ENCODE measurements around the gene FANCB.

FANCB gene

GRCh38 chrX:14872851-14873675 is at the start of gene FANCB, which contains the start of gene MOSPD2:
TSS of gene FANCB (minus strand) at chrX:14873069. CDS start at chrX:14865510, 7,559 bp downstream.
TSS of gene MOSPD2 (plus strand) at chrX:14873421. CDS start at chrX:14873529, 108 bp downstream.
- peak; percentile 89 for DNase-seq (ENCODE audit: low read depth)

- DNase-seq (ENCODE audit: low read depth) = no peak
These were observed 49.6 kb upstream of the FANCB start for GRCh38 chrX:14922437-14922836.

GRCh38 chrX:14920196-14920595 is 47.3 kb upstream of the FANCB start:
- no peak for DNase-seq (ENCODE audit: low read depth)

- no peak for DNase-seq (ENCODE audit: low read depth)
These were observed 46.5 kb upstream of the FANCB start for GRCh38 chrX:14919407-14919806.

- DNase-seq (ENCODE audit: low read depth) = no peak
These were observed 43.3 kb upstream of the FANCB start for GRCh38 chrX:14916017-14916674.

GRCh38 chrX:14915596-14915995 is 42.7 kb upstream of the FANCB start:
- no peak for DNase-seq (ENCODE audit: low read depth)

- DNase-seq (ENCODE audit: low read depth) = no peak
These were observed 40.4 kb upstream of the FANCB start for GRCh38 chrX:14913241-14913640.

- DNase-seq (ENCODE audit: low read depth) = no peak
These were observed 31.0 kb upstream of the FANCB start for GRCh38 chrX:14903891-14904290.

- no peak for DNase-seq (ENCODE audit: low read depth)
These were observed 29.7 kb upstream of the FANCB start for GRCh38 chrX:14902537-14902936.

- no peak for DNase-seq (ENCODE audit: low read depth)
These were observed 26.7 kb upstream of the FANCB start for GRCh38 chrX:14899607-14900006.

- DNase-seq (ENCODE audit: low read depth) = no peak
These were observed 24.2 kb upstream of the FANCB start for GRCh38 chrX:14897042-14897441.

- no peak for DNase-seq (ENCODE audit: low read depth)
These were observed 23.4 kb upstream of the FANCB start for GRCh38 chrX:14896273-14896672.

- no peak for DNase-seq (ENCODE audit: low read depth)
These were observed 13.4 kb upstream of the FANCB start for GRCh38 chrX:14886252-14886651.

GRCh38 chrX:14884714-14885113 is 11.8 kb upstream of the FANCB start:
- DNase-seq (ENCODE audit: low read depth) = no peak

- DNase-seq (ENCODE audit: low read depth) = no peak
These were observed 11.0 kb upstream of the FANCB start for GRCh38 chrX:14883826-14884225.

GRCh38 chrX:14875624-14876023 is 2.8 kb upstream of the FANCB start:
- DNase-seq (ENCODE audit: low read depth) = no peak

GRCh38 chrX:14873676-14874049 is 794 bp upstream of the FANCB start:
- no peak for DNase-seq (ENCODE audit: low read depth)

GRCh38 chrX:14872355-14872754 is 514 bp downstream of the FANCB start:
- DNase-seq (ENCODE audit: low read depth) = no peak

- DNase-seq (ENCODE audit: low read depth) = no peak
These were observed 1.1 kb downstream of the FANCB start for GRCh38 chrX:14871767-14872166.

- no peak for DNase-seq (ENCODE audit: low read depth)
These were observed 7.7 kb downstream of the FANCB start for GRCh38 chrX:14865201-14865600.

- no peak for DNase-seq (ENCODE audit: low read depth)
These were observed 8.2 kb downstream of the FANCB start for GRCh38 chrX:14864631-14865030.

GRCh38 chrX:14851526-14851925 is 21.3 kb downstream of the FANCB start:
- DNase-seq (ENCODE audit: low read depth) = no peak

- DNase-seq (ENCODE audit: low read depth) = no peak
These were observed 29.2 kb downstream of the FANCB start for GRCh38 chrX:14843666-14844065.

GRCh38 chrX:14837155-14837554 is 35.7 kb downstream of the FANCB start:
- DNase-seq (ENCODE audit: low read depth) = no peak

Measured in stimulated activated CD8-positive, alpha-beta memory T cell treated with anti-CD3 and anti-CD28 coated beads, Interleukin-4, amount 100 ng/mL, for 24 hours (primary cell).